OCI-M2 (cell line): ENCODE measurements around the gene CLIC6.
"Not testable (repeated sequence)": the region's sequence is repeated elsewhere in the genome, so short reads cannot be mapped to it uniquely, and the experiment has no call there.

Source experiments
- DNase-seq: peaks from one replicate; lab custom pipeline; 2025; ENCODE audit not compliant: unreplicated experiment; lab: John Stamatoyannopoulos, UW

Gene CLIC6

GRCh38 chr21:34651642-34652041 is 17.2 kb upstream of the CLIC6 start:
- no peak for DNase-seq

- DNase-seq: no peak
Observed at GRCh38 chr21:34653522-34653921, 15.3 kb upstream of the CLIC6 start.

GRCh38 chr21:34661848-34662247 is 6.9 kb upstream of the CLIC6 start:
- no peak for DNase-seq

GRCh38 chr21:34667761-34668160 is 1.0 kb upstream of the CLIC6 start:
- no peak for DNase-seq

GRCh38 chr21:34669149-34669879 is 520 bp downstream of the CLIC6 start:
- no peak for DNase-seq

- not testable (repeated sequence) for DNase-seq
Observed at GRCh38 chr21:34669880-34670219, 1.1 kb downstream of the CLIC6 start.

GRCh38 chr21:34670220-34670961 is 1.6 kb downstream of the CLIC6 start:
- DNase-seq: no peak

- DNase-seq: no peak
Observed at GRCh38 chr21:34670962-34671348, 2.2 kb downstream of the CLIC6 start.

GRCh38 chr21:34671462-34671861 is 2.7 kb downstream of the CLIC6 start:
- DNase-seq: no peak

- no peak for DNase-seq
Observed at GRCh38 chr21:34671891-34672290, 3.1 kb downstream of the CLIC6 start.

GRCh38 chr21:34673006-34673405 is 4.2 kb downstream of the CLIC6 start:
- DNase-seq: no peak

- no peak for DNase-seq
Observed at GRCh38 chr21:34674468-34674867, 5.7 kb downstream of the CLIC6 start.

GRCh38 chr21:34675871-34676270 is 7.1 kb downstream of the CLIC6 start:
- no peak for DNase-seq

- DNase-seq: no peak
Observed at GRCh38 chr21:34679051-34679450, 10.3 kb downstream of the CLIC6 start.

- no peak for DNase-seq
Observed at GRCh38 chr21:34684174-34684876, 15.5 kb downstream of the CLIC6 start.

GRCh38 chr21:34687065-34687464 is 18.3 kb downstream of the CLIC6 start:
- no peak for DNase-seq

GRCh38 chr21:34687745-34688144 is 19.0 kb downstream of the CLIC6 start:
- DNase-seq: no peak

- DNase-seq: no peak
Observed at GRCh38 chr21:34688145-34688544, 19.4 kb downstream of the CLIC6 start.

- no peak for DNase-seq
Observed at GRCh38 chr21:34688715-34689114, 19.9 kb downstream of the CLIC6 start.

- no peak for DNase-seq
Observed at GRCh38 chr21:34690041-34690792, 21.4 kb downstream of the CLIC6 start.

- no peak for DNase-seq
Observed at GRCh38 chr21:34690793-34691175, 22.0 kb downstream of the CLIC6 start.
